HepG2 (cell line): ENCODE results near the gene SPAAR. TPM values are rescaled to one million over a fixed set of nuclear protein-coding genes. Genes with fewer than 3 reads are reported as not detected.

Experiments
- ATAC-seq: fragments of 200-7000 bp; cut with Tn5 transposase; 3 replicates; pipeline ENCODE4 v1.9.1; 2020; ENCODE audit warnings: mild to moderate bottlenecking, moderate library complexity
- BruUV-seq: library from RNA; stranded (reverse); fragments of 400-500 nt; replicated peaks from 2 replicates; lab custom pipeline; 2021; lab: Mats Ljungman, UMichigan
- CTCF ChIA-PET: fragments of 300-600 bp; formaldehyde crosslinking; extraction: SDS; loops from one replicate; lab custom pipeline; 2021; ENCODE audit warnings: low total read pairs, inconsistent platforms, low intra/inter-chr PET ratio; lab: Yijun Ruan, JAX
- POLR2A ChIA-PET: fragments of 350-600 bp; sonication (Branson Sonifier 250); formaldehyde crosslinking; loops from one replicate; lab custom pipeline; 2020; ENCODE audit warnings: antibody characterized with exemption, inconsistent platforms; lab: Yijun Ruan, JAX
- DNase-seq: peaks from one replicate; pipeline ENCODE4 v3.0.0-alpha.2; 2015; ENCODE audit warnings: low spot score
- FAIRE-seq: peaks from 3 replicates; lab custom pipeline; 2011; peaks lifted over from hg19 to GRCh38; lab: Jason Lieb, UNC
- H2AFZ ChIP-seq: one replicate; pipeline ENCODE4 v1.6.1; 2011; ENCODE audit warnings: low read length, inconsistent platforms
- H3K27ac ChIP-seq: fragments of 300-600 bp; 3 replicates; pipeline ENCODE4 v1.8.0; 2011; ENCODE audit warnings: mixed run types, mild to moderate bottlenecking, mixed read lengths, low read length, inconsistent platforms; ENCODE audit not compliant: insufficient read depth; ENCODE audit errors: extremely low read length
- H3K27me3 ChIP-seq, 2 experiments: fragments of 200-600 bp in 1 of 2; 2 replicates in 1 of 2; 3 replicates in 1 of 2; pipeline versions ENCODE4 v1.6.0 to v1.8.0; 2011; ENCODE audit warnings: low read length in 2 of 2, mild to moderate bottlenecking in 2 of 2, moderate library complexity in 2 of 2, inconsistent platforms in 1 of 2; ENCODE audit not compliant: insufficient read depth in 2 of 2, control insufficient read depth in 1 of 2
- H3K36me3 ChIP-seq, 2 experiments: fragments of 200-600 bp in 1 of 2; replicated peaks in 1 of 2; 2 replicates in 1 of 2; 3 replicates in 1 of 2; pipeline versions ENCODE4 v1.5.1 to v1.8.0; 2011; ENCODE audit warnings: low read length in 2 of 2, inconsistent platforms in 1 of 2; ENCODE audit not compliant: insufficient read depth in 2 of 2, control insufficient read depth in 1 of 2
- H3K4me1 ChIP-seq: 2 replicates; pipeline ENCODE4 v1.5.1; 2012; ENCODE audit warnings: low read length, inconsistent platforms; ENCODE audit not compliant: insufficient read depth
- H3K4me2 ChIP-seq: 2 replicates; pipeline ENCODE4 v1.6.0; 2011; ENCODE audit warnings: low read depth, low read length, inconsistent platforms
- H3K4me3 ChIP-seq, 3 experiments: fragments of 200-600 bp in 1 of 3; sonication (generic), shearing (Covaris generic) in 1 of 3; replicated peaks in 1 of 3; 2 replicates each; pipeline ENCODE4 v1.5.1; 2011 to 2016; ENCODE audit warnings: low read length in 3 of 3, inconsistent platforms in 2 of 3, low read depth in 2 of 3, mild to moderate bottlenecking in 2 of 3, control low read depth in 1 of 3, mixed read lengths in 1 of 3; ENCODE audit not compliant: insufficient read depth in 1 of 3
- H3K79me2 ChIP-seq: one replicate; pipeline ENCODE4 v1.6.1; 2011; ENCODE audit warnings: low read length, inconsistent platforms; ENCODE audit not compliant: insufficient read depth
- H3K9ac ChIP-seq: 2 replicates; pipeline ENCODE4 v1.6.0; 2011; ENCODE audit warnings: mild to moderate bottlenecking, low read depth, low read length, inconsistent platforms; ENCODE audit not compliant: insufficient read depth
- H3K9me3 ChIP-seq: 2 replicates; pipeline ENCODE4 v1.5.1; 2012; ENCODE audit warnings: mild to moderate bottlenecking, low read length
- H4K20me1 ChIP-seq: 2 replicates; pipeline ENCODE4 v1.6.0; 2011; ENCODE audit warnings: inconsistent platforms, mild to moderate bottlenecking, low read length, moderate library complexity; ENCODE audit not compliant: insufficient read depth
- CEBPB ChIP-seq: IDR thresholded peaks from 2 replicates; pipeline ENCODE4 v1.6.1; 2011; ENCODE audit warnings: low read depth, low read length, improper control_type of control experiment, borderline replicate concordance
- HNF4A ChIP-seq: sonication (generic); formaldehyde crosslinking; IDR thresholded peaks from 2 replicates; pipeline ENCODE4 v1.4.0; 2020; ENCODE audit warnings: missing genetic modification reagents
- MYNN ChIP-seq: sonication (generic); formaldehyde crosslinking; IDR thresholded peaks from 2 replicates; pipeline ENCODE4 v1.4.0; 2020; ENCODE audit warnings: mild to moderate bottlenecking, low read depth, missing genetic modification reagents
- ZNF629 ChIP-seq: sonication (generic); formaldehyde crosslinking; conservative IDR thresholded peaks from 2 replicates; pipeline ENCODE4 v1.5.0; 2020; ENCODE audit warnings: missing genetic modification reagents
- WGBS: methylation state at CpG from one replicate; pipeline ENCODE4 v1.1.6; 2017; ENCODE audit warnings: low lambda C conversion rate; 5-methylcytosine and 5-hydroxymethylcytosine counted together
- in situ Hi-C: cut with HindIII; loops from 2 replicates; pipeline ENCODE4 v1.10.0; 2017; ENCODE audit warnings: low pct_unique_long_range_greater_than_20kb; ENCODE audit not compliant: extremely low pct_ligation_motif_present
- intact Hi-C: fragments of 100-400 bp; cut with micrococcal nuclease; formaldehyde crosslinking; loops from one replicate; pipeline ENCODE4 v1.10.0; 2022; ENCODE audit not compliant: unreplicated experiment
- polyA plus RNA-seq, 8 experiments: library from polyadenylated mRNA; depleted of rRNA in 3 of 8; stranded (reverse) in 7 of 8; unstranded in 1 of 8; fragments of >200 nt; fragmentation: Illumina TruSeq in 4 of 8; extraction: Trizol in 4 of 8; gene quantifications; 2 replicates each; pipeline versions ENCODE4 v1.2.1 to v1.2.3, GENCODE V29; 2011 to 2016; ENCODE audit warnings: low read depth in 4 of 8, missing spikeins in 1 of 8, mixed read lengths in 1 of 8; ENCODE audit not compliant: insufficient read depth in 1 of 8
- total RNA-seq, 5 experiments: library from RNA; depleted of rRNA; stranded (reverse); fragments of >200 nt; fragmentation: Illumina TruSeq; extraction: Trizol; gene quantifications; 2 replicates each; pipeline ENCODE4 v1.2.3, GENCODE V29; 2016; ENCODE audit warnings: low read depth in 1 of 5

SPAAR gene
- total and polyA plus RNA-seq, 2 of the 13 experiments (the other 11 are each of a cell fraction or from before 2014, with no cell fraction given): 0.07 TPM; not detected in 1

GRCh38 chr9:35867538-35867937 lies 41.8 kb upstream of the SPAAR start:
- in situ Hi-C loops: no loop called here
- no TSS peak for BruUV-seq
- no peak for FAIRE-seq
- Histone ChIP-seq H3K4me2 (no peak overlapping the region), H3K4me3 (no peak overlapping the region), H2AFZ (no peak overlapping the region), H3K27me3 (peaks cover 1 to 15% of the 10 kb centered on the region in 2 experiments; a peak in 1 of 5 replicates), H3K36me3 (no peaks in the 10 kb centered on the region), H3K79me2 (no peaks in the 10 kb centered on the region), H4K20me1 (no peaks in the 10 kb centered on the region), H3K27ac (no peak overlapping the region)
- CTCF ChIA-PET: no interaction called here
- WGBS: 17% methylated on average over 3 of the region's 4 CpGs
- TF ChIP-seq HNF4A (CRISPR knock-in tag): no peak
- TF ChIP-seq ZNF629 (CRISPR knock-in tag): peak; percentile 45; the same call in 1 of the 2 replicates
- TF ChIP-seq, all 625 proteins: peak for 1
- Histone ChIP-seq H3K9me3 (no peaks in the 10 kb centered on the region), H3K4me1 (0 out of 2 replicates have a peak, but pooled peaks cover 5% of the 10 kb centered on the region), H3K9ac (no peak overlapping the region)
- POLR2A ChIA-PET: no interaction called here
- no peak for ATAC-seq
- DNase-seq: no peak
- intact Hi-C loops: no loop called here

DNA sequence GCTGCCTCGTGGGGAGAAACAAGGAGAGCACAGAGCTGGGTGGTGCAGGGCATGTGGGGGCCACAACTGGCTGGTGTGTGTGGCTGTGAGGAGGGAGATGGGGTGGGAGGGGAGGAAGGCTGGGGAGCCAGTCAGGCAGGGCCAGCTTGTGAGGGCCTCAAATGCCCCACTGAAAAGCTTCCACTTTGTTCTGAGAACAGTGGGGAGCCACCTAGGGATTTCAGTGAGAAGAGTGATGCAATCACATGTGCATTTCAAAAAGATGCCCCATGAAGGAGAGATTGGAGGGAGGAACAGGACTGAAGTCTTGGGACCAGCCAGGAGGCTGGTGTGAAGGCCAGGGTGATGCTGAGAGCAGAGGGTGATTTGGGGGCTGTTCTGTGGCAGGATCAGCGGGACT lies 40.4 kb upstream of the SPAAR start:
- Histone ChIP-seq H3K4me3 (no peak overlapping the region), H3K4me2 (no peak overlapping the region), H3K9me3 (no peaks in the 10 kb centered on the region)
- DNase-seq: no peak
- FAIRE-seq: no peak
- TF ChIP-seq MYNN (CRISPR knock-in tag) (no peak), CEBPB (peak; percentile 43; the same call in 1 of the 2 replicates)
- TF ChIP-seq, all 625 proteins: peak for 1
- whole genome bisulfite sequencing: 0% methylated on average over 1 of the region's 2 CpGs
- no peaks in the 10 kb centered on the region for H3K79me2 ChIP-seq
- no peak for ATAC-seq
- ChIA-PET POLR2A (no interaction called here), CTCF (no interaction called here)
- no peaks in the 10 kb centered on the region for H4K20me1 ChIP-seq
- intact Hi-C loops (no loop called here), in situ Hi-C loops (no loop called here)
- H2AFZ ChIP-seq: no peak overlapping the region
- H3K4me1 ChIP-seq: 0 out of 2 replicates have a peak, but pooled peaks cover 5% of the 10 kb centered on the region
- no peak overlapping the region for H3K27ac ChIP-seq
- BruUV-seq: no TSS peak
- no peaks in the 10 kb centered on the region for H3K36me3 ChIP-seq
- H3K27me3 ChIP-seq: peaks cover 1 to 14% of the 10 kb centered on the region in 2 experiments; a peak in 1 of 5 replicates
- no peak overlapping the region for H3K9ac ChIP-seq
